Measurements from ENCODE around the gene HSPG2. TPM values are rescaled to one million over a fixed set of nuclear protein-coding genes. Genes with fewer than 3 reads are reported as not detected.
A peak's percentile ranks its signal among the peaks of the same experiment; 100 is the strongest.

Gene HSPG2
- total and polyA plus RNA-seq, 5 experiments from 2014 or later: 0.46 to 7.2 (median 3.6) TPM; not detected in 1

- Mint-ChIP-seq H3K9me3 (peaks cover 0 to 2% (median 0%) of the 10 kb centered on the region in 9 donors), H3K4me3 (peak overlapping the region in 2 of 10 donors; percentile 4 to 16), H3K4me1 (peaks cover 5 to 14% (median 10%) of the 10 kb centered on the region in 4 donors), H3K27me3 (peaks cover 5 to 17% (median 10%) of the 10 kb centered on the region in 5 donors), H3K27ac (peak overlapping the region in 1 of 10 donors; percentile 17), H3K36me3 (no peaks in the 10 kb centered on the region)
- POLR2A ChIA-PET: no interaction called here
- no peak for ATAC-seq
- no peak for DNase-seq
These were observed 120.4 kb downstream of the HSPG2 start for GRCh38 chr1:21816602-21817302.

GRCh38 chr1:21815724-21816321, 121.3 kb downstream of the HSPG2 start:
- Mint-ChIP-seq H3K4me1 (peaks cover 5 to 14% (median 10%) of the 10 kb centered on the region in 4 donors), H3K36me3 (no peaks in the 10 kb centered on the region), H3K27me3 (peaks cover 7 to 22% (median 10%) of the 10 kb centered on the region in 5 donors), H3K27ac (no peak overlapping the region), H3K4me3 (peak overlapping the region in 1 of 10 donors; percentile 2), H3K9me3 (peaks cover 0 to 2% (median 0%) of the 10 kb centered on the region in 9 donors)
- DNase-seq: no peak
- POLR2A ChIA-PET: no interaction called here
- ATAC-seq: no peak

- Mint-ChIP-seq H3K4me1 (peaks cover 5 to 14% (median 10%) of the 10 kb centered on the region in 4 donors), H3K4me3 (peak overlapping the region in 9 of 10 donors; percentile 51 to 87 (median 72)), H3K27me3 (peaks cover 8 to 24% (median 10%) of the 10 kb centered on the region in 5 donors), H3K9me3 (peaks cover 0 to 2% (median 0%) of the 10 kb centered on the region in 9 donors), H3K27ac (peak overlapping the region in 4 of 10 donors; percentile 9 to 74 (median 21)), H3K36me3 (no peaks in the 10 kb centered on the region)
- DNase-seq: no peak
- POLR2A ChIA-PET: no interaction called here
- ATAC-seq: no peak
These were observed 122.0 kb downstream of the HSPG2 start for GRCh38 chr1:21814981-21815582.

GRCh38 chr1:21814241-21814918, 122.7 kb downstream of the HSPG2 start:
- Mint-ChIP-seq H3K4me3 (peak overlapping the region; percentile 51 to 85 (median 72)), H3K9me3 (peaks cover 0 to 2% (median 0%) of the 10 kb centered on the region in 9 donors), H3K27me3 (peaks cover 8 to 24% (median 10%) of the 10 kb centered on the region in 5 donors), H3K36me3 (no peaks in the 10 kb centered on the region), H3K4me1 (peaks cover 5 to 14% (median 10%) of the 10 kb centered on the region in 4 donors), H3K27ac (peak overlapping the region in 2 of 10 donors; percentile 27 to 49)
- DNase-seq (peak in 9 of 10 donors; percentile 2 to 43 (median 31)), ATAC-seq (peak; percentile 79 to 83)
- POLR2A ChIA-PET: interaction anchor here (0.7 kb wide), 1 partner anchor 1596 kb away, joined by 3 read pairs; no protein-coding TSS in a partner anchor

GRCh38 chr1:21813542-21813941, 123.6 kb downstream of the HSPG2 start:
- DNase-seq: no peak

GRCh38 chr1:21811875-21812305, 125.2 kb downstream of the HSPG2 start, which contains the start of gene LDLRAD2:
TSS of gene LDLRAD2 (plus strand) at chr1:21812265. CDS start at chr1:21812452, 187 bp downstream.
- Mint-ChIP-seq H3K27ac (peak within 1 kb of the TSS in 1 of 10 donors; percentile 9), H3K27me3 (peaks cover 8 to 24% (median 12%) of the 10 kb centered on the region in 5 donors), H3K9me3 (peaks cover 0 to 2% (median 0%) of the 10 kb centered on the region in 9 donors), H3K36me3 (no peaks in the 10 kb centered on the region), H3K4me1 (peaks cover 3 to 10% (median 5%) of the 10 kb centered on the region in 4 donors), H3K4me3 (peak within 1 kb of the TSS in 3 of 10 donors; percentile 46 to 71 (median 55))
- POLR2A ChIA-PET: no interaction called here
- ATAC-seq: no peak
- DNase-seq: no peak

More at GRCh38 chr1:21813542-21813941, 123.6 kb downstream of the HSPG2 start:
- no peaks in the 10 kb centered on the region for H3K36me3 Mint-ChIP-seq
- H3K9me3 Mint-ChIP-seq: peaks cover 0 to 2% (median 0%) of the 10 kb centered on the region in 9 donors
- peak overlapping the region in 3 of 10 donors; percentile 25 to 63 (median 50) for H3K4me3 Mint-ChIP-seq
- ATAC-seq: no peak
- H3K27ac Mint-ChIP-seq: no peak overlapping the region
- H3K27me3 Mint-ChIP-seq: peaks cover 8 to 24% (median 10%) of the 10 kb centered on the region in 5 donors
- peaks cover 4 to 14% (median 7%) of the 10 kb centered on the region in 4 donors for H3K4me1 Mint-ChIP-seq
- POLR2A ChIA-PET: interaction anchor here (0.7 kb wide), 1 partner anchor 1597 kb away, joined by 3 read pairs; no protein-coding TSS in a partner anchor

GRCh38 chr1:21804536-21804935, 132.6 kb downstream of the HSPG2 start:
- H3K27me3 Mint-ChIP-seq: peaks cover 0 to 4% (median 1%) of the 10 kb centered on the region in 5 donors
- POLR2A ChIA-PET: no interaction called here
- H3K4me1 Mint-ChIP-seq: no peaks in the 10 kb centered on the region
- H3K36me3 Mint-ChIP-seq: no peaks in the 10 kb centered on the region
- H3K4me3 Mint-ChIP-seq: no peak overlapping the region
- ATAC-seq (no peak), DNase-seq (no peak)
- no peak overlapping the region for H3K27ac Mint-ChIP-seq
- H3K9me3 Mint-ChIP-seq: no peaks in the 10 kb centered on the region

- Mint-ChIP-seq H3K27me3 (peaks cover 0 to 2% (median 1%) of the 10 kb centered on the region in 5 donors), H3K9me3 (no peaks in the 10 kb centered on the region), H3K4me3 (no peak overlapping the region), H3K36me3 (no peaks in the 10 kb centered on the region), H3K4me1 (no peaks in the 10 kb centered on the region), H3K27ac (no peak overlapping the region)
- POLR2A ChIA-PET: interaction anchor here (1.2 kb wide), 1 partner anchor 18 kb away, joined by 3 read pairs; the partner anchor contains the start of gene USP48
- ATAC-seq (no peak), DNase-seq (no peak)
These were observed 136.0 kb downstream of the HSPG2 start for GRCh38 chr1:21801100-21801499.

- H3K36me3 Mint-ChIP-seq: peaks cover 0 to 4% (median 3%) of the 10 kb centered on the region in 3 donors
- H3K4me3 Mint-ChIP-seq: no peak overlapping the region
- DNase-seq (no peak), ATAC-seq (no peak)
- no peak overlapping the region for H3K27ac Mint-ChIP-seq
- POLR2A ChIA-PET: no interaction called here
- peaks cover 0 to 2% (median 1%) of the 10 kb centered on the region in 5 donors for H3K27me3 Mint-ChIP-seq
- H3K9me3 Mint-ChIP-seq: peaks cover 0 to 6% (median 0%) of the 10 kb centered on the region in 9 donors
- H3K4me1 Mint-ChIP-seq: no peaks in the 10 kb centered on the region
These were observed 137.4 kb downstream of the HSPG2 start for GRCh38 chr1:21799730-21800129.

- POLR2A ChIA-PET: interaction anchor here (0.7 kb wide), 1 partner anchor 141 kb away, joined by 6 read pairs; no protein-coding TSS in a partner anchor
- no peak for ATAC-seq
- Mint-ChIP-seq H3K4me3 (no peak overlapping the region), H3K4me1 (no peaks in the 10 kb centered on the region), H3K9me3 (peaks cover 0 to 9% (median 0%) of the 10 kb centered on the region in 9 donors), H3K27ac (no peak overlapping the region), H3K36me3 (peaks cover 0 to 6% (median 5%) of the 10 kb centered on the region in 3 donors), H3K27me3 (no peaks in the 10 kb centered on the region)
- no peak for DNase-seq
These were observed 142.0 kb downstream of the HSPG2 start for GRCh38 chr1:21795075-21795474.

GRCh38 chr1:21794656-21795055, 142.5 kb downstream of the HSPG2 start:
- Mint-ChIP-seq H3K4me1 (no peaks in the 10 kb centered on the region), H3K9me3 (peaks cover 0 to 9% (median 0%) of the 10 kb centered on the region in 9 donors), H3K27me3 (no peaks in the 10 kb centered on the region), H3K36me3 (peaks cover 0 to 6% (median 5%) of the 10 kb centered on the region in 3 donors), H3K4me3 (no peak overlapping the region), H3K27ac (no peak overlapping the region)
- POLR2A ChIA-PET: no interaction called here
- no peak for DNase-seq
- ATAC-seq: no peak

- Mint-ChIP-seq H3K4me1 (no peaks in the 10 kb centered on the region), H3K36me3 (peaks cover 0 to 6% (median 5%) of the 10 kb centered on the region in 3 donors), H3K27ac (no peak overlapping the region), H3K4me3 (no peak overlapping the region), H3K27me3 (no peaks in the 10 kb centered on the region), H3K9me3 (peaks cover 0 to 9% (median 0%) of the 10 kb centered on the region in 9 donors)
- ATAC-seq (no peak), DNase-seq (no peak)
- POLR2A ChIA-PET: no interaction called here
These were observed 144.0 kb downstream of the HSPG2 start for GRCh38 chr1:21793104-21793503.
